K562 treated with DMSO at 1 percent for 24 hours (cell line): ENCODE results near the gene KCNE5. TPM values are rescaled to one million over a fixed set of nuclear protein-coding genes. Genes with fewer than 3 reads are reported as not detected.

Experiments used
- total RNA-seq: library from RNA; unstranded; fragments of 300-600 nt; gene quantifications from 2 replicates; pipeline ENCODE4 v1.2.3, GENCODE V29; 2022; ENCODE audit warnings: low read depth; ENCODE audit not compliant: insufficient read depth

The KCNE5 gene, protein sequence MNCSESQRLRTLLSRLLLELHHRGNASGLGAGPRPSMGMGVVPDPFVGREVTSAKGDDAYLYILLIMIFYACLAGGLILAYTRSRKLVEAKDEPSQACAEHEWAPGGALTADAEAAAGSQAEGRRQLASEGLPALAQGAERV
- not detected in 2 replicates for total RNA-seq

DNA sequence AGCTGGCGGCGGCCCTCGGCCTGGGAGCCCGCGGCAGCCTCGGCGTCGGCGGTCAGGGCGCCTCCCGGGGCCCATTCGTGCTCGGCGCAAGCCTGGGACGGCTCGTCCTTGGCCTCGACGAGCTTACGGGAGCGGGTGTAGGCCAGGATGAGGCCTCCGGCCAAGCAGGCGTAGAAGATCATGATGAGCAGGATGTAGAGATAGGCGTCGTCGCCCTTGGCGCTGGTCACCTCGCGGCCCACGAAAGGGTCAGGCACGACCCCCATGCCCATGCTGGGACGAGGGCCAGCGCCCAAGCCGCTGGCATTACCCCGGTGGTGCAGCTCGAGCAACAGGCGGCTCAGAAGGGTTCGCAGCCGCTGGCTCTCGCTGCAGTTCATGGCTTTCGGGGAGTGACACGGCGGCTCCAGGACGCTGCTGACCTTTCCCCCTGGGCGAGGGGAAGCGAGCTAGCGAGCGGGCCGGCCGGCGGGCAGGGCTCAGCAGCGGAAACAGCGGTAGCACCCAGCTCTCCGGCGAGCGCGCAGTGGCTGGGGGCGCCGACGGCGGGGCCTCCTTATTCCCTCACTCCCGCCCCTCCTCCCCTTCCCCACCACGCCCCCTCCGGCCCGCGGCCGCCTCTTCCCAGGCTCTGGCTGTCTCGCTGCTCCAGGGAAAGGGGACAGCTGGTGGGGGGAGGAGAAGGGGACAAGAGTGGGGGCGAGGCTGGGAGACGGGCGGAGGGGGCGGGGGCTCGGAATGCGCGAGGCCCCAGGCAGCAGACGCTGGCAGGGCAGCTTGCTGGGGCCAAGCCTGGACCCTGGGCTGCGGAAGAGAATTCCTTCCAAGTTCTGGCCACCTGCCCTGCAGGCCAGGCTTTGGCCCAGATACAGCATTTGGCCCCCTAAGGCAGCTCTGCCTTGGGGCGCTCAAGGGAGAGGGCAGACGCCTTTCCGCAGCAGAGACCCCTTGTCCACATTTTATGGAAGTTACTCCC, at the start of gene KCNE5:
Gene KCNE5 (minus strand): TSS at position 532 of the 976 bp plus-strand sequence. CDS start 152 bp downstream, at position 380.

Other genes starting within 250 kb of the KCNE5 start
- not detected in 2 replicates for gene GUCY2F, start 143.1 kb downstream of the KCNE5 start, total RNA-seq
- gene NXT2, start 88.3 kb downstream of the KCNE5 start, total RNA-seq, result 7.4 and 12.3 TPM in 2 replicates
- 8.2 and 9.1 TPM in 2 replicates for gene ACSL4, start 108.1 kb upstream of the KCNE5 start, total RNA-seq